Epithelial cell of esophagus (primary cell): Measurements from ENCODE around the gene PSMC4.

ENCODE experiments used
- DNase-seq: peaks from one replicate; pipeline ENCODE4 v3.0.0; 2010; ENCODE audit warnings: low read depth
- H3K4me3 ChIP-seq: 2 replicates; pipeline ENCODE4 v1.5.1; 2011; ENCODE audit warnings: mild to moderate bottlenecking, low read length, control low read depth
- CTCF ChIP-seq: IDR thresholded peaks from 2 replicates; pipeline ENCODE4 v1.5.1; 2011; ENCODE audit warnings: low read depth, mild to moderate bottlenecking, low read length, control low read depth, inconsistent platforms; ENCODE audit not compliant: insufficient read depth; ENCODE audit errors: missing control alignments

The PSMC4 gene

GRCh38 chr19:39927524-39928356 is 43.2 kb upstream of the PSMC4 start:
- no peak overlapping the region for H3K4me3 ChIP-seq
- DNase-seq = no peak
- TF ChIP-seq CTCF = no peak

GRCh38 chr19:39928357-39928725 is 42.6 kb upstream of the PSMC4 start:
- DNase-seq = no peak
- no peak for TF ChIP-seq CTCF
- no peak overlapping the region for H3K4me3 ChIP-seq

- no peak overlapping the region for H3K4me3 ChIP-seq
- no peak for DNase-seq
- no peak for TF ChIP-seq CTCF
Observed at GRCh38 chr19:39929750-39930149, 41.2 kb upstream of the PSMC4 start.

GRCh38 chr19:39934584-39935363 is 36.2 kb upstream of the PSMC4 start, which contains the start of gene FCGBP:
Gene FCGBP (minus strand): TSS chr19:39934634.
- no peak for TF ChIP-seq CTCF
- H3K4me3 ChIP-seq = no peak within 1 kb of the TSS
- no peak for DNase-seq

GRCh38 chr19:39935364-39935661 is 35.7 kb upstream of the PSMC4 start:
- no peak for TF ChIP-seq CTCF
- H3K4me3 ChIP-seq = no peak overlapping the region
- DNase-seq = no peak

- no peak for DNase-seq
- TF ChIP-seq CTCF = no peak
- no peak overlapping the region for H3K4me3 ChIP-seq
Observed at GRCh38 chr19:39936020-39936419, 34.9 kb upstream of the PSMC4 start.
